Measurements from ENCODE around the gene PROX2.

The PROX2 gene, protein sequence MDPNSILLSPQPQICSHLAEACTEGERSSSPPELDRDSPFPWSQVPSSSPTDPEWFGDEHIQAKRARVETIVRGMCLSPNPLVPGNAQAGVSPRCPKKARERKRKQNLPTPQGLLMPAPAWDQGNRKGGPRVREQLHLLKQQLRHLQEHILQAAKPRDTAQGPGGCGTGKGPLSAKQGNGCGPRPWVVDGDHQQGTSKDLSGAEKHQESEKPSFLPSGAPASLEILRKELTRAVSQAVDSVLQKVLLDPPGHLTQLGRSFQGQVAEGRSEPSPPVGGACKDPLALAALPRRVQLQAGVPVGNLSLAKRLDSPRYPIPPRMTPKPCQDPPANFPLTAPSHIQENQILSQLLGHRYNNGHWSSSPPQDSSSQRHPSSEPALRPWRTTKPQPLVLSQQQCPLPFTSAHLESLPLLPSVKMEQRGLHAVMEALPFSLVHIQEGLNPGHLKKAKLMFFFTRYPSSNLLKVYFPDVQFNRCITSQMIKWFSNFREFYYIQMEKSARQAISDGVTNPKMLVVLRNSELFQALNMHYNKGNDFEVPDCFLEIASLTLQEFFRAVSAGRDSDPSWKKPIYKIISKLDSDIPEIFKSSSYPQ

GRCh38 chr14:74875941-74876913 lies at the start of gene PROX2:
TSS of gene PROX2 (minus strand) at chr14:74876145. CDS start at chr14:74863834, 12,311 bp downstream.
- DNase-seq (ENCODE audit: low read depth), result no peak
- no peak within 1 kb of the TSS for H3K4me3 ChIP-seq (ENCODE audit: control insufficient read depth, low read depth, low read length)
- no peak for TF ChIP-seq CTCF (IDR thresholded peaks at IDR 0.05; ENCODE audit: control insufficient read depth, insufficient read depth, low read depth, low read length, missing control alignments)

- DNase-seq (ENCODE audit: low read depth), result no peak
- H3K4me3 ChIP-seq (ENCODE audit: control insufficient read depth, low read depth, low read length), result no peak overlapping the region
- TF ChIP-seq CTCF (IDR thresholded peaks at IDR 0.05; ENCODE audit: control insufficient read depth, insufficient read depth, low read depth, low read length, missing control alignments), result no peak
These were observed 48.1 kb upstream of the PROX2 start for GRCh38 chr14:74924061-74924460.

DNA sequence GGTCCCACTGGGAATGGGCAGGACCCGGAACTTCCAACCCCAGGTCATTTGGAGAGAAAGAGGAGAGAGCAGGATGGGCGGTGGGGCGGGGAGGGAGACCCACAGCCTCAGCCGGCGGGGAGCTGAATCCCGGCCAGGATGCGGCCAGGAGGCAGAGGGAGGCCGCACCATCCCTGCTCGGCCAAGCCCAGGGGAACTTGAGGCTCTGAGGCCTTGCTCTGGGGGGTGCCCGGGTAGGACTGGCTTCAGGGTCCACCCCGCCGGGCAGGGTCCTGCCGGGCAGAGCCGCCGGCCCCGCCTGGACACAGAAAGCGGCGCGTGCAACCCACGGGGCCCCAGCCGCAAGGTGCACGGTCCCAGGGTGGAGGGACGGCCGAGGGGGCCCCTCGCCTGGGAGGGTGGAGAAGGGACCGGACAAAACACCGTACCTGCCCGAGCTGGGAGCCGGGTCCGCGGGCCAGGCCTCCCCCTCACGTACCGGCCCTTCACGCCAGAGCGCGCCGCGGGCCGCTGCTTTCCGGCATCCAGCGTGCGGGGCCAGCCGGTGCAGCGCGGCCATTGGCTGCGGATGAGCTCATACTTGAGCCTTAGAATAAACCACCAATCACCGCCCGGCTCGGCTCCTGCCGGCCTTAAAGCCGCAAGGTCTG lies 46.9 kb upstream of the PROX2 start, which contains the start of gene RPS6KL1:
Gene RPS6KL1 (minus strand): TSS at position 509 of the 650 bp plus-strand sequence. CDS start 1,719 bp downstream, outside the sequence.
- TF ChIP-seq CTCF (IDR thresholded peaks at IDR 0.05; ENCODE audit: control insufficient read depth, insufficient read depth, low read depth, low read length, missing control alignments), result no peak
- DNase-seq (ENCODE audit: low read depth), result no peak
- peak within 1 kb of the TSS; percentile 41 for H3K4me3 ChIP-seq (ENCODE audit: control insufficient read depth, low read depth, low read length)

GRCh38 chr14:74921987-74922751 lies 46.2 kb upstream of the PROX2 start:
- DNase-seq (ENCODE audit: low read depth), result no peak
- H3K4me3 ChIP-seq (ENCODE audit: control insufficient read depth, low read depth, low read length), result no peak overlapping the region
- TF ChIP-seq CTCF (IDR thresholded peaks at IDR 0.05; ENCODE audit: control insufficient read depth, insufficient read depth, low read depth, low read length, missing control alignments), result no peak

DNA sequence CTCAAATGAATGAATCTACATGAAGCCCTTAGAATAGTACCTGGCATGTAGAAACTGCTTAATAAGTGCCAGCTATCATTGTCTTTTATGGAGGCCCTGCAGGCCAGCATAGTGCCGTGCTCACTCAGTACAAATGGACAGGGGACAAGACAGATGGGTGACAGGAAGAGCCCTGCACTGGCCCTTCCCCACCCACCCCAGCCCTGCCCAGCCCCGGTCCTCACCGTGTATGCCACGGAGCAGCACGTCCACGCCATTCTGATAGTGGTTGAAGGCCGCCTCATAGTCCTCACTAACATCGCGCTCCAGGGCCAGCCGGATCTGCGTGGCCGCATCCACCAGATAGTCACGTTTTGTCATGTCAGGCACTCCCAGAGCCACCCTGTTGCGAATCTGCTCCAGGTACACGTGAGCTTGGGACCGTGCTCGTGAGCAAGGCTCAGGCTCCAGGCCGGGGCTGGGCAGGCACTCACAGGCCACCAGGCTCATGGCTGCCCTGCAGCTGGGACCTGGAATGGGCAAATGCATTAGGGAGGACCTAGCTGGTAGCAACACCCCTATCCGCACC lies 45.2 kb upstream of the PROX2 start:
- H3K4me3 ChIP-seq (ENCODE audit: control insufficient read depth, low read depth, low read length), result no peak overlapping the region
- TF ChIP-seq CTCF (IDR thresholded peaks at IDR 0.05; ENCODE audit: control insufficient read depth, insufficient read depth, low read depth, low read length, missing control alignments), result no peak
- DNase-seq (ENCODE audit: low read depth), result no peak
